NCI-H2171 treated with DMSO at 0.1 percent for 48 hours (cell line): Measurements from ENCODE around the gene FOXA1.
A peak's percentile ranks its signal among the peaks of the same experiment; 100 is the strongest.

Experiments used
- DNase-seq: peaks from one replicate; lab custom pipeline; 2025; lab: John Stamatoyannopoulos, UW

The FOXA1 gene

DNA sequence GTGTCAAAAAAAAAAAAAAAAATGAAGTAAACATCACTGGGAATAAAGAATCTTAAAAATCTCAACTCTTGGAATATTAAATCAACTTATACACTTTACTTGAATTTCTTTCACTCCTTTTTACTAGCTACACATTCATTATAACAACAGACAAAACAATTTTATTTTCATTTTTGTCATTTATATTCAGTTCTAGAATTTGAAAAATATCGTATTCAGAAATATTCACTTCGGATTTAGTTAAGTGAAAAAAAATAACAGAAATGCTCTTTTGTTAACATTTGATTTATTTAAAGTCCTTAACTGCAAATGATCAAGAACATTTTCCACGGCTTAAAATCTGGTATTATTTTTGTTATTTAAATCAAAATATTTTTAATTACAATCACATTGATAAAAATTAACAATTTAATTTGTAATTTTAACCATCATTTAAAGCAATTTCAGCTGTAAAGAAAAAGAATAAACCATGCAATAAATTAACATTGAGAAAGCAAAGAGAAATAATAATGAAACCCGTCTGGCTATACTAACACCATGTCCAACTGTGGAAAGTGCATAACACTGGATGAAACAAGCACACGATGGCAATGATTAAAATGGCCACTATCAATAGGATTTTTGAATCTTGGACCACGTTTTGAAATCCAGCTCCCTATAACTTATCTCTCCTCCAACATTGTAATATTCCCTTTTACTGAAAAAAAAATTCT, 5.2 kb downstream of the FOXA1 start:
- no peak for DNase-seq

DNA sequence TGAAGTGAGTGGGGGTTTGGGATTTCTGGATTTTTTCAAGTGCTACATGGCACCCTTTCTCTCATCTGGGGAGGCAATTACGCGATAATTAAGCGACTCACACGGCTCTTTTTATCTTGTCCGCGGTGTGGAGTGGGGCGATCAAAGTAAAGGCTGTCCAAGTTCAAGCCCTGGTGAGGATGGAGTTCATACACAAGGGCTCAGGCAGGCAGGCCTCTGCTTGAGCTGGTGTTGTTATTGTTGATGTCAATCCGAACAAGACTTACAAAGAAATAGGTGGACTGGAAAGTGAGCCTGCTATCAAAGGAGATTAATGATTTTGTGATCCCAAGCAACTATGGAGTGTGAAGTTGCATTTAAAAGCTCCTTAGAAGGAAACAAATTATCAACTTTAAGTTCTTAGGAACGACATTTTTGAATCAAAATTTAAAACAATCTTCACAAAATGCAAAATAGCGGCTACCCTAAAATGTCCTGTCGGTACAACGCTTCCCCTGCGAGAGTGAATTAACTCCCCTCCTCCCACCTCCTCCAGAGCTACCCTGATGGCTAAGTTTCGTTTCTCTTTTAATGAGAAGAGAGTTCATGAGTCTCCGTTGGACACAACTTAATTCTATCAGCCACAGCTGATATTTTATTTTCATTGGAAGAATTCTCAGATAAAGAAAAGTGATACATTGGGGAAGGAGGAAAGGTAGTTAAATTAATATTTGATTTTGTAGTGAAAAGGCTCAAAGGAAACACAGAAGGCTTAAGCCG, 5.9 kb downstream of the FOXA1 start:
- DNase-seq: no peak

DNA sequence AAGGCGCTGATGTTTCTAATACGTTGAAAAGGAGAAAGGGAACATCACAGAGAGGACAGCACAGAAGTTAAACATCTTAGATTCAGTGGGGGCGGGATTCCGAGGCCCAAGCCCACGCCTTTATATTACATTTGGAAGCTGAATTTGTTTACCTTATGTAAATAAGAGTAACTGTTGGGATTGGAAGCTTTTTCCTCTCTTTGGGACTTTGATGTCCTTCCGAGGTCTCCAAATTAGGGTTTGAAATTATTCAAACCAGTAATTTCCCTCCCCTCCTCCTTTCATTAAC, 6.4 kb downstream of the FOXA1 start:
- DNase-seq: no peak

DNA sequence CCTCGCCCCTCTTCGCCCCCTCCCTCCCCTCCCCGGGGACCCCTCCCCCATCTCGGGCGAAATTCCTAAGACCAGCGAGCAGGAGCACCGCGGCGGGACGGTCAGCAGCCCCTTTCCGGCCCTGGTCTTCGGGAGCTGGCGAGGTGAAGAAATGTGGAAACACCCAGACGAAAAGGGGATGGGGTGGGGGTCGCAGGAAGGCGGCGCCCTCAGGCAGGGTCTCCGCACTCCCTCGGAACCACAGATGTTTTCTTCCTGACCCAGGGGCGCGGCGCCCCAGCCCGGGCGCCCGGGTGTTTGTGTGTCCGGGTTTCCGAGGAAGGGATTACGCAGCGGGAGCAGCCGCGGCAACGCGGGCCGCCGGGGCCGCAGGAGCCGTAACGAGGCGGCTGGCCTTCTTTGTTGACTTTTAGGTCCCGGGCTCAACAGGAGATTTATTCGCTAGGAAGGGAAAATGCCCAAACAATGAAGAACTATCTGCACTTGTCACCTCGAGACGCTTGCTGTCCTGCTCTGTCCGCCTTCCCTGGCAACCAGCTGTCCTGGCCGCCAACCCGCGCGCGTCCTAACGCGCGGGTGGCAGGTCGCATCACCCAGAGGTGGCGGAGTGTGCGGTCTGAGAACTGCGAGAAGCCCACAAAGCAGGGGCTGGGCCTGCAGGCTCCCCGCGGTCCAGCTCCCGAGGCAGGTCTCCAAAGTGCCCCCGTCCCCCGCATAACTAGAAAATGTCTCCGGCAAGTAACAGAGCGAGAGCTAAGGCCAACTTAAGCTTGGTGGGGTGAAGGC, 7.0 kb downstream of the FOXA1 start:
- DNase-seq: no peak

DNA sequence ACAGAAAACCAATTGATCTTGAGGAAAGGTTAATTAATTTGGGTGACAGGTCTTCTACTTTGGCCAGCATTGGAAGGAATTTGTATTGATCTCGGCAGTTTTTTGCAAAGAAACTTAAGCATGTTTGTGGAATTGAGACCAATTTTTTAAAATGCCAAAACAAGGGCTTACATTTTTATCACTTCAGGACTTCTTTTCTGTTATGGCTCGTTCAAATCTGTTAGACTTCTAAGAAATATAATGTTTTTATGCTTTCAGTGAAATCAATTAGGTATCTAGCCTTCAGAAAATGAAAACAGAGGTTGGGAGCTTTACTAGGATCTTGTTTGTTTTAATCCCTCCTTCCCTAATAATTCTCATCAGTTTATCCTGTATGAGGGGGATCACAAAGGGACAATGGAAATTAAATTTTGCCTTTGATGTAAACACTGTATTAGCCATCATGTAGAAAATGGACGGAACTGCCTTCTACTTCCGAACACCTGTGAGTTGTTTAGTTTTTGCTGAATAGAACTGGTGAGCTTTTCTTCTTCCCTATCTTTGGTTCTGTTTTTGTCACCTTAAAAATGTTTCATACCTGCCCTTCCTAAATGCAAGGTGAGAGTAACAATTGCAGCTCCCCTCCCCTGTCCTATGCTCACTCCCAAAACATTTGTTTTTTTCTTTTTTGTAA, 7.8 kb downstream of the FOXA1 start:
- no peak for DNase-seq

DNA sequence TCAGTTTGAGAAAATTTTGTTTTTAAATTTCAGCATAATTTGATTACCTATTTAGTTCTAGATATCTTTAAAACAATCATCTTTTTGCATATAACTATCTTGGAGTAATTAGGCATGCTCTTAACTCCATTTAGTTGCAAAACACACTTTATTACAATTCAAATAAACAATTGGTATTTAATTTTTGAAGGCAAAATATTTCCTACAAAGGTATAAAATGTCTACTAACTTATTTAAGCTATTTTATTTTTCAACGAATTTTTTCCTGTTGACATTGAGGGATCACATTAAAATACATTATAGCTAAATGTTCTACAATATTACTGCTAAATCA, 8.3 kb downstream of the FOXA1 start:
- DNase-seq: no peak

DNA sequence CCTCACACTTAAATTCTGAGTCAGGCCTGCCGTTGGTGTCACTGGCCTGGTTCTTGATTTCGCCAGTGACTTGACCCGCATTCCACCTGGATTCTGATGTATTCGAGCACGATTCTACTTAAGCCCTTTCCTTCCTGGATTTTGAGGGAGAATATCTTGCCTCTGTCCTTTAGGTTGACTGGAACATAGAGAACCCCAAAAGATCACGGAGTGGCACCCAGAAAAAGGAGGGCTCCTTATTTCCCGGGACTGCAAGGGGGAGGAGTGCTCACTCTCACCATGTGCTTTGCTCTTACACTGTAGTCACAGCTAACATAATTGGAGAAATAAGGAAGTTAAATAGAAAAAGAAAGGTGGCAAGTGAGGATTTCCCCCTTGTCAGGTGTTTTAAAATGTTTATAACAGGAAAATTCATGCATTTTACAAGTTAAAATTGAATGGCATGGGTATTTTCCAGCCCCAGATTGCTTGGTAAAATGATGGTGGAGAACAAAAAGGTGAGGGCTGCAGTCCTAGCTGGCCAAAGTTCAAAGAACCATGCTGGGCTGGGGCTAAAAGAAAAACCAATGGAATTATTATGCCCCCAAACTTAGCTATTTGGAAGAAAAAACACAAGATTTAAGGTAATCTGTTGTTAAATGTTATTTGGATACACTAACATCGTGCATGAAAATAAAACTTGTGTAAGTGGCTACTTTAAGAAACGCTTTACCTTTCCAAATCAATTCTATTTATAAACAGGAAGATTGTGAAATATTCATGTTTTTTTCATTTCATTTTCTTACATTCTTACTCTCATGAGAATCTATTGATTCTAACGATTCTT, 8.9 kb downstream of the FOXA1 start:
- no peak for DNase-seq

DNA sequence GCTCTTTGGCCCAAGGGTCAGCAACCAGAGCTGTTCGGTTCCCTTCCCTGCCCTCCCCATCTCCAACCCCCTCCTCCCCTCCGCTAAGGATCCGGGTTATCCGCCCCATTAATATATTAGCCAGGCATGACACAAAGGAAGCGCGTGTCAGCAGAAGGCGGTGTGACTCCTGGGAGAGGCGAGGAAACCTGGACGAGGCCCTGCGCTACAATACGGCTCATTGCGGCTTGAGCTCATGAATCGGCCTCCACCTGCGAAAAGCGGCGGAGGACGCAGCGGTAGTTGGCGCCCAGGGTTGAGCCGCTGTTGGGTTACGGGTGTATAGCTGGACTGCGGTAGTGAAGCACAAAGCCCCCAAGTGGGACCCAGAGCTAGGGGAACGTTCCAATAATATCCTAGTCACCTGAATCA, 9.9 kb downstream of the FOXA1 start:
- DNase-seq: no peak

DNA sequence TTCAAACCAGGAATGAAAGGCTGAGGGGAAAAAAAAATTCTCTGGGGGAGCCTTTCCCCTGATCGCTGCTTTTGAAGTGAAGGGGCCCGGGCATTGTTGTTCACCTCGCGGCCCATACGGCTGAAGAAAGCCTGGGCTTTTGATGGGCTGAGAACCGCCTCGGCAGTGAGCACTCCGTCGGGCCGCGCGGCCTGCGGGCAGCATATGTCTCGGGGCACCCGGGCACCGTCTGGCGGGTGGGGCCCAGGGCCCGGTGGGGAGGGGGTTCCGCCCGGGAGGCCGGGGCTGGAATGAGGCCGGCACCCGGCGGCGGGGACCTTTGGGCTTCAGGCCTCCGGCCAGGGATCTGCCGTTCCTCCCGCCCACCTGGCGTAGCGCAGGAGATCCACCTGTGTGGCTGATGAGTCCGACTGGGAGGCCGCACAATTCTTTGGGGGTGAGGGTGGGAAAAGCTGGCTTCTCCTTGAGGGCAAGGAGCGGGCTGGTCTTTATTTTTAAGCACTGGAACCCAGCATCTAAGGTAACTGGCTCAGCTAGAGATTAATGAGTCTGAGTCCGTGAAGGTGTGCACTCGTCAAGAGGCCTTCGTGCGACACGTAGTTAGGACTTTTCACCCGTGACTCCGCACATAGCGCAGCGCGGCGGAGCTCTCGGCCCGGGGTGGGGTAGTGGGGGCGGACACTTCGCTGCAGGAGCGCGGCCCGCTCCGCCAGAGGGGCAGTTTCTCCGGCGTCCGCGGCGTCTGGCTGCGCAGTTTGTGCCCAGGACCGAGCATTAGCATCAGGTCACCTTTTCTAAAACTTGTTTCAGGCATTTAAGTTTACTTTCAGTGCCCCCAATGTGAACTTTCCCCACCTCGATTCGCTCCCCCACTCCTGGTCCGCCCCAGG, 10.6 kb downstream of the FOXA1 start:
- DNase-seq: no peak

DNA sequence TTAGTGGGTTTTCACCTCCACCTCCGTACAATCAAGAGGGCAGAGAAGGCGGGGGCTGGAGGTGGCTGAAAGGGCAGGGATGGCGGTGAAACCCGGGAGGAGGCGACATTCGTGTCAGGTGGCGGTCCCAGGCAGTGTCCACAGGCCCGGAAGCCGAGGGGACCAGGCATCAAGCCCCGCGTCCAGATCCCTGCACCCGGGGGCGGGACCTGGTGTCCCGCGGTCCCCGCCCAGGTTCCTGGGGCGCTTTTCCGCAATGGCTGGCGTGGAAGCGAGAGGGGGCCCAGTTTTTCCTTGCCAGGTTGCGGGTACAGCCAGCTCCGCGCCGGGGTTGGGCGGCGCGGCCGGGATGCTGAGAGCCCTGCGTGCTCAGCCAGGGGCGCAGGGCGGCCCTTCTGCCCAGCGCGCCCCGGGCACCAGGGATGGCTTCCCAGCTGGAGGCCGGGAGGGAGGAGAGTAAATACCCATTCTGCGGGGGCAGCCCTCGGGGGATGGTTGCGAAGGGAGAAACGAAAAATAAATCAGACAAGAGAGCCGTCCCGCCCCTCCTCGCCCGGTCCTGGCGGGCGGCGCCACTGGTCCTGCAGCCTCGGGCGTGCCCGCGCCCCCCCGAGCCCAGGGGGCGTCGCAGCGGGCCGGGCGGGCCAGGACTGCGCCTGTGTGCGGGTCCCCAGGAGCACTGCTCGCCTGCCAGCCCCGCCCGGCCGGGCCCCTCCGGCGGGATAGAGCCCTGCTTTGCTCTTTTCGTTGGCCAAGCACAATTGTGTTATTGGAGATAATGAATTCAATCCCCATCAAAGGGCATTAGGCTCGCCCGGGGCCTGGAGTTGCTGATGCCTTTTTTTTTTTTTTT, 11.5 kb downstream of the FOXA1 start:
- peak; percentile 63 for DNase-seq

DNA sequence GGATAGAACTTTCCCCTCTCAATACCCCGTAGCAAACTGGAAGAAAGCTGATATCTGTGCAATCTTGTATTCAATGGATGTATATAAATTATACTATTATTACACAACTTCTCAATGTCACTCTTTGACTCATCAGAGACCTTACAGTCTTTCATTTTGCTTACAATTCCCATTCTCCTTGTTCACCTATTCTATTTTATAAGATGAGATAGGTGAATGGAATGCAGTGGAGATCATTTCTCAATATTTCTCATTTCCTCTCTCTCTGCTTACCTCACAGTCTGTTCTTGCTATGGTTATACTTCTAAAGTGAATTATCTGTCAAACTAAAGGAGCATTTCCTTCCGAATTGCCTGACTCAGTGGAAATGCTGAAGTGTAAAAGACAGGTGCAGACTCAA, 14.9 kb downstream of the FOXA1 start:
- no peak for DNase-seq

DNA sequence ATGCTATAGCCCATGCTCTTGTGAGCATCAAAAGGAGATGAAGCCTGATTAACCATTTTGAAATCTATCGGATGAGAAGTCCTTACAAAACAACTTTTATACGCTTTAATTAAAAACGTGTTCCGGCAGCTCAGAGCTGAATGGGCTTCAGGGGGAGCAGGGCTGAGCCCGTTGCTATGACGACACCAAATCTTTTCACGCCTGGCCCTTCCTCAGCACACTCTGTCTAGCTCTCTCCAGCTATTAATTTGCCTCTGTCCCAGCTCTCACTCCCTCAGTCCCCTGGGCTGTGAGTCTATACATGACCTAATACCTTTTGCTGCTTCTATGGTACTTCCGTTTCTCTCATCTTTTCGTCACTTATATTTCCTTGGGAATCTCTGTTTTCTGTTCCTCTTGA, 15.8 kb downstream of the FOXA1 start:
- no peak for DNase-seq

DNA sequence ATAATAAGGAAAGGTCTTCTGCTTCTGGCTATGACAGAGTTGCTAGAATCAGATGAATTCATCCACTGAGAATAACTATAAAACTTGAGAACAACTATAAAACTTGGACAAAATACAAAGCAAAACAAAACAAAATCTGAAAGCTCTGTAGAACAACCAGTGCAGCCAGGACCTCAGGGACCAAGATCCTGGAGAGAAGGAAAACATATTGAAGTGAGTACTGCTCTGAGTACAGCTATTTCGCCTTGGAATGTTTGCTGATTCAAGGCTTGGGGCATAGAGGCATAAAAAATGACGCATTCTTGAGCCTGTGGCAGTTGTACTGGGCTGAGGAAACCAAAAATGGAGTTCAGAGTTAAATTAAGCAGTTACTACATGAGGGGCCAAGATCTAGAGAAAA, 21.7 kb downstream of the FOXA1 start:
- DNase-seq: no peak

DNA sequence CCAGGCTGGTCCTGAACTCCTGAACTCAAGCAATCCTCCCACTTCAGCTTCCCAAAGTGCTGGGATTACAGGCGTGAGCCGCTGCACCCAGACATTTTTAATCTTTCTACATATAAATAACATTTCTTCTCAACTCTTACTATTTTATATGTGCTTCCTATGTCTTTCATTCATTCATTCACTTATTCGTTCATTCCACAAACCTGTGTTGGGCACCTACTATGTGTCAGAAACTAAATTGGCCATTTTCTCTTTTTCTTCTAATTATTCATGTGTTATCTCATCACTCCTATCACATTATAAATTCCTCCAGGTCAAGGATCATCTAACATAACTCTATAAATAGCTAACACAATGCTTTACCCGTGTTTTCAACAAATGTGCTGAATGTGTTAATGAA, 23.7 kb downstream of the FOXA1 start:
- DNase-seq: no peak

DNA sequence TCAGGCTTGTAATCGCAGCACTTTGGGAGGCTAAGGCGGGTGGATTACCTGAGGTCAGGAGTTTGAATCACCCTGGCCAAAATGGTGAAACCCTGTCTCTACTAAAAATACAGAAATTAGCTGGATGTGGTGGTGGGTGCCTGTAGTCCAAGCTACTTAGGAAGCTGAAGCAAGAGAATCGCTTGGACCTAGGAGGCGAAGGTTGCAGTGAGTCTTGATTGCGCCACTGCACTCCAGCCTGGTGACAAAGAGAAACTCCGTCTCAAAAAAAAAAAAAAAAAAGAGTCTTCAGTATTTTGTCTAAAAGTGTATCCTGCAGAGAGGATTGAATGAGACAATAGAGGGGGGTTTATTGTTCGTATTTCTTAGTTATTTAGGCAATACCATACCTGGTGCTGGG, 25.3 kb downstream of the FOXA1 start:
- no peak for DNase-seq

DNA sequence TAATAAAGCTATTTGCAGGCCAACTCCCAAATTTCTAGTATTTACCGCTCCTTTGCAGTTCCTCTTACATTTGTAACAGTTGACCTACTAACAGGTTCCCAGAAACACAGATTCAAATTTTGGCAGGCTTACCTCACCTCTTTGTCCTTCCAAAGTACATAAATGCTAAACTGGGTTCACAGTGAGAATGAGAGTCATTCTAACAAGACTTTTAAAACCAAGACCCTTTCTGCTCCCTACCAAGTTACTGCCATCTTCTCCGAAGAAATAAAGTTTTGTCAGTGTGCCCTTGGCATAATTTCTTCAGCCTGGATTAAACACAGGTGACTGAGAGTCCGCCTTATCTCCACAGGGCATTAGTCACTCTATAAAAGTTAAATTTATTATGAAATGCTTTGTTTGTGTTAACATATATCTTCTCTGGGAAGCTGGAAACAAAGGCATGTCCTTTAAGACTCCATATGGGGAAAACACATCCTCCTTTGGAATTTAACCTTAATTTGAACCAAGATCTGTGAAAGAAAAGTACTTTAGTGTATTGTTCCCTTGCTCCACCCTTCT, 28.2 kb downstream of the FOXA1 start:
- DNase-seq: no peak

DNA sequence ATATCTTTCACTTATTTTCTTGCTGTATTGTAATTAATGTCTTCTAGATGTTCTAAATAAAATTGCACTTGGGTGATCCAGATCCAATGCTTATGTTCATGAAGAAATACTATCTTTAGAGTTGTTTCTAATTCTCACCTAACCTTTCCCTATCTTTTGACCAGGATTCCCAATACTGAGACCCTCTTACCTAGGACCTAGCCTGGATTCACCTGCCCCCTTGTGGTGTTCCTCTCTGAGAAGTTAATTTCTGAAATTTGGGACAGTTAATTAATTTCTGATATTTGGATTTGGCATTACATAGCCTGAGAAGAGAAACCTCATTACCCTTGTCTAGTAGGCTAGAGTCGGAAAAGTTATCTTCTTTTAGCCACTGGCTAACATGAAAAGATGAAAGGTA, 29.5 kb downstream of the FOXA1 start:
- DNase-seq: peak; percentile 44

DNA sequence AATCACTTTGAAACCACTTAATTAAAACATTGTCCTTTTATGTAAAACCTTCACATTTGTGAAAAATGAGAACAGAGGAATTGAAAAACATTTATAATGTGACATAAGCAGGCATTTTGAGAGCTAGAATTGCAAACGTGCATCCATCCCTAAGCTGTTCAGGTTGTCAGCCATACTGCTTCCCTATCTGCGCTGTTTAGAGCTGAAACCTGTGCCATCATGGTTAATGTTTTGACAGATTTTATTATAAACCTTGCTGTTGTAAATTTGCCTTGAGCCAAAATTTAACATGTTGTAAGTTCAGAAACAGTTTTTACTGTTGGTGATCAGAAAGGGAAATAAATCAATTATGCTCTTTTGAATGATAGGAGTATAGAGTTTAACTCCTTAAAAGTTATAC, 31.9 kb downstream of the FOXA1 start:
- DNase-seq: no peak

DNA sequence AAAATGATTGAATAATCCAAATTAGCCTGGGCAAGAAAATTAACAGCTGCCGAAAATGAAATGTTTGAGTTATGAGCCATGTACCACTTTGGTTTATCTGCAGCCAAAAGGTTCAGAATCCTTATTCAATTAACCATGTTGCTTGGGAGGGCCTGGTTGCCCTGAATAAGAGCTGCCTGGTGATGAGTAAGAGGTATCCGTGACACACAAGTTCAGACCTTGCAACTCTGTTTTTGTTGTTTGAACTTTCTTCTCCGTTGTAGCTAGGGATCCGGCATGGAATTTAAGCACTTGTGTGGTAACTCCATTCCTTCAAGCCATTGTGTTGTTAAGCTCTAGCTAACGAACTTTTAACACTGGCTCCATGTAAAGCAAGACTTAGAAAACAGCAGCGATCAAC, 35.7 kb downstream of the FOXA1 start:
- no peak for DNase-seq

DNA sequence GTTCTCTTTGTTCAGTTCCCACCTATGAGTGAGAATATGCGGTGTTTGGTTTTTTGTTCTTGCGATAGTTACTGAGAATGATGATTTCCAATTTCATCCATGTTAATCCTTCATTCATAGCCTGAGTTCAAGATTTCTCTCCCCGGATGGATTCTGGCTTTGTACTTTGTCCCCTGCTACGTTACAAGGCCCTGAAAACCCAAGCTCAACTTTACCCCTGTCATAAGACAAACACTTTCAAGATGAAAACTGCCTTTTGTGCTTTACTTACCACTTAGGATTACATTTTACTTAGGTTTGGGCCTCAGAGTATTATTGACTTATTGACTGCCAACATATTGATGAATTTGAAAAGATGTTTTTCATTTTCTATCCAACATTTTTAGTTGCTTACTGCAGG, 36.3 kb downstream of the FOXA1 start:
- DNase-seq: no peak
